NCI-H1694 (cell line): ENCODE measurements around the gene GCLM.
A peak's percentile ranks its signal among the peaks of the same experiment; 100 is the strongest.

Experiments used
- DNase-seq: peaks from one replicate; lab custom pipeline; 2025; lab: John Stamatoyannopoulos, UW

Gene GCLM

GRCh38 chr1:93846206-93846991, 62.8 kb downstream of the GCLM start:
- DNase-seq: peak; percentile 79

DNA sequence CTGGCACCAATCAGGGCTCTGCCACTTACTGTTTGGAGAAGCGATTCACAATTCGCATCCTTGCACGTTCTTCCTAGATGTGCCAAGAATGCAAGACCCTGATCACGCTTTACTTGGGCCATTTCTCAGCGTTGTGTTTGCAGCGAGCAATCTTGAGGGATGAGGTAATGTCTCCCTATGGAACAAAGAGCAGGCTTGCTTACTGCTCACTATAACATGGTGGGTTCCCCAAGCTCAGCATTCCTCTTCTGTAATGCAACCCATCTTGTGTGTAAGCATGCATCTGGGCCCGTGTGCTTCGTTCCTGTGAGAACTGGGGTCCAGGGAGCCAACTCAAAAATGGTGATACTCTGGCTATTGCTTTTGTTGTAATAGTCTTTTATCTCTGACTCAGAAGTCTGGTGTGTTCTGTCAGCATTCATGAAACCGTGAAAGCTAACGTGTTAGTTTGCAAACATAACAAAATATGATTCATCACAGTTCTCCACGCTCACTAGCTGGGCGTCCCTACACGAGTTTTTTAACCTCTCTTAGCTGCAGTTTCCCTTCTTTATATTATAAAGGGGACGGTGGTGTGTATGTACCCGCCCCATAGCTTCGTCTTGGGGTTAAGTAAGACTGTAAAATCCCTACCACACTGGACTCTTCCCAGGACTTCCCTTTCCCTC, 63.6 kb downstream of the GCLM start:
- DNase-seq: peak; percentile 28

- DNase-seq: peak; percentile 77
Observed at GRCh38 chr1:93844262-93845045, 64.8 kb downstream of the GCLM start.

- DNase-seq: no peak
Observed at GRCh38 chr1:93842750-93843500, 66.3 kb downstream of the GCLM start.

DNA sequence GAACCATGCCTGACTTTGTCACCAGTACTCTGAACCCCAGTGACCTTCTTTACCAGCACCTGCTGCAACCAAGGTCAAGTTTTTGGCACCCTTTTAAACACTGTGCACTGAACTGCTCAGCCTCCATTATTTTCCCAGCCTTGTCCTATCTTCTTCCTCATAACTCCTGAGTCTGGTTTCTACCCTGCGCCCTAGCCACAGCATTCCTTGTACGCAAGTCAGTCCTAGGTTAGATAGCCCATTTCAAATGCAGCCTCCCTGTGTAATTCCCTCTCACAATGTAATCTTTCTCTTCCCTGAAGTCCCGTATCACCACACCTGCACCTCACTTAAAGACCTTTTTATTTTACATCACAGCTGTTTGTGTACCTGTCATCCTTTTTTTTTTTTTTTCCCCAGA, 67.5 kb downstream of the GCLM start:
- no peak for DNase-seq

DNA sequence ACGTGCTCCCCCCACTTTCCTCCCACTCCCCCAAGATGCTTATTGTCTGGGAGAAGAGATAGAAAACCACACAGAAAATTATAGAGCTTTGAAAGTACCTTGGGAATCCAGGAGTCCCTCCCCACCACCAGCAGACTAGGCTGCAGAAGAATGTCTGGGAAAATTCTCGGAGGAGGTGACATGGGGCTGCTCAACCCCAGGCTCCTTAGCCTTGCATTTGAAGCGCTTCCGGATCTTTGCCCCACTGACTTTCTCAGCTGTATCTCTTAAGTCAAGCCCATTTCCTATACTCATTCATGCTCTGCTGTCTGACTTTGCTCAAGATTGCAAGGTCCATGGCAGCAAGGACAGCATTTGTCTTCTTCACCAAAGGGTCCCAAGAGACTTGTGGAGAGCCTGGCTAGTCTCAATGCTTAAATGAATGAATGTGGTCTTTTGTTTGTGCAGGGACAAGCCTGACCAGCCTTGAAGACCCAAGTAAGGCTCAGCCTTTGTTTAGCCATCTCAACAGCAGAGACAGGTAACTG, 68.2 kb downstream of the GCLM start:
- DNase-seq: no peak

DNA sequence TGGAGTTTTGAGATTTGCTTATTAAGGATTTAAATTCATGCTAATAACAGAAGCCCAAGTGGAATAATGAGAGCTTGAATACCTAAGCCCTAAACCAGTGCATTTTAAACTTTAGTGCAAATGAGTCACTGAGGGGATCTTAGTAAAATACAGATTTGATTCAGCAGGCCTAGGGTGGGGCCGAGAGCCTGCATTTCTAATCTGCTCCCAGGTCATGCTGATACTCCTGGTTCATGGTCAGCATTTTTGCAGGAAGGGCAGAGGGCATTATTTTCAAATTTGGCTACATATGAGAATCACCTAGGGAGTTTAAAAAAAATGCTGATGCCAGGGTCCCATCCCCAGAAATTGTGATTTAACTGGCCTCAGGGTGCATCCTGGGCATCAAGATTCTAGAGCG, 69.5 kb downstream of the GCLM start:
- DNase-seq: no peak

- no peak for DNase-seq
Observed at GRCh38 chr1:93839307-93839706, 69.9 kb downstream of the GCLM start.

DNA sequence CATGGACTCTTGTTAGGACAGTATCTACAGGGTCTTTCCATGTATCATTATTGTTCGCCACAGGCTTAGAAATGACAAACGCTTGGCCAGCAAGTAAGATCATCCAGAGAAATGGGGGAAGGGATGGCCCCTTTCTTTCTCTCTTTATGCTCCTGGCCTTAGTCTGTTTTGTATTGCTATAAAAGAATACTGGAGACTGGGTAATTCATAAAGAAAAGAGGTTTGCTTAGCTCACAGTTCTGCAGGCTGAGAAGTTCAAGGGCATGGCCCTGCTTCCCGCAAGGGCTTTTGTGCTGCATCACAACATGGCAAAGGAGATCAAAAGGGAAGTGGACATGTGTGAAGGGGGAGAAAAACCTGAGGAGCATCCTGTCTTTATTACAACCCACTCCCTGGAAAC, 71.3 kb downstream of the GCLM start:
- DNase-seq: no peak
